Measurements from ENCODE around the gene BRD9. TPM values are rescaled to one million over a fixed set of nuclear protein-coding genes. Genes with fewer than 3 reads are reported as not detected.

BRD9 gene
- total RNA-seq, 2 donors from 2014 or later = 18.9 to 47.1 TPM

DNA sequence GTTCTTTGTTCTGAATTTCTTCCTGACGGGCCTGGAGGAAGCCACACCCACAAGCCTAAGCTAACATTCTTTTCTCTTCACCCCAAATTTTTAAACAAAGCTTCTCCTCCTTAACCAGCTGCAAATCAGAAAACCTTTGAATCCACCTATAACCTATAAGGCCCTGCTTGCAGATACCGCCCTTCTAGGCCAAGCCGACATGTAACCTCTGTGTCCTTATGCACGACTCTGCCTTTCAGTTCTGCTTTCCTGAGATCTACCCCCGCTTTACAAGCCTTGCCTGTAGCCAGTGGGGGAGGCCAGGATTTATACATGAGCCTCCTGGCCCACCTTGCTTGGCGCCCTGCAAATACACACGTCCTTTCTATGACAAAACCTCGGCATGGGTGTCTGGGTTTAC, 19.3 kb downstream of the BRD9 start:
- WGBS, 2 donors = 84 to 90% methylated on average over 8 of the region's 8 CpGs
- ATAC-seq (no peak), DNase-seq (no peak)
- Histone ChIP-seq H3K27ac (no peak overlapping the region), H3K9me3 (no peaks in the 10 kb centered on the region), H3K36me3 (replicated peaks in 1 of 2; ENCODE audit: insufficient read depth in 1 of 2, low read depth in 2 of 2) (peaks cover 0 to 48% of the 10 kb centered on the region in 2 donors), H3K27me3 (no peaks in the 10 kb centered on the region), H3K4me1 (no peaks in the 10 kb centered on the region), H3K4me3 (no peak overlapping the region)
- TF ChIP-seq POLR2A (IDR thresholded peaks at IDR 0.05) = no peak
- TF ChIP-seq, protein P1, sequence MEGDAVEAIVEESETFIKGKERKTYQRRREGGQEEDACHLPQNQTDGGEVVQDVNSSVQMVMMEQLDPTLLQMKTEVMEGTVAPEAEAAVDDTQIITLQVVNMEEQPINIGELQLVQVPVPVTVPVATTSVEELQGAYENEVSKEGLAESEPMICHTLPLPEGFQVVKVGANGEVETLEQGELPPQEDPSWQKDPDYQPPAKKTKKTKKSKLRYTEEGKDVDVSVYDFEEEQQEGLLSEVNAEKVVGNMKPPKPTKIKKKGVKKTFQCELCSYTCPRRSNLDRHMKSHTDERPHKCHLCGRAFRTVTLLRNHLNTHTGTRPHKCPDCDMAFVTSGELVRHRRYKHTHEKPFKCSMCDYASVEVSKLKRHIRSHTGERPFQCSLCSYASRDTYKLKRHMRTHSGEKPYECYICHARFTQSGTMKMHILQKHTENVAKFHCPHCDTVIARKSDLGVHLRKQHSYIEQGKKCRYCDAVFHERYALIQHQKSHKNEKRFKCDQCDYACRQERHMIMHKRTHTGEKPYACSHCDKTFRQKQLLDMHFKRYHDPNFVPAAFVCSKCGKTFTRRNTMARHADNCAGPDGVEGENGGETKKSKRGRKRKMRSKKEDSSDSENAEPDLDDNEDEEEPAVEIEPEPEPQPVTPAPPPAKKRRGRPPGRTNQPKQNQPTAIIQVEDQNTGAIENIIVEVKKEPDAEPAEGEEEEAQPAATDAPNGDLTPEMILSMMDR (IDR thresholded peaks at IDR 0.05) = no peak
- intact Hi-C loops (cut with DNase I) = no loop called here

DNA sequence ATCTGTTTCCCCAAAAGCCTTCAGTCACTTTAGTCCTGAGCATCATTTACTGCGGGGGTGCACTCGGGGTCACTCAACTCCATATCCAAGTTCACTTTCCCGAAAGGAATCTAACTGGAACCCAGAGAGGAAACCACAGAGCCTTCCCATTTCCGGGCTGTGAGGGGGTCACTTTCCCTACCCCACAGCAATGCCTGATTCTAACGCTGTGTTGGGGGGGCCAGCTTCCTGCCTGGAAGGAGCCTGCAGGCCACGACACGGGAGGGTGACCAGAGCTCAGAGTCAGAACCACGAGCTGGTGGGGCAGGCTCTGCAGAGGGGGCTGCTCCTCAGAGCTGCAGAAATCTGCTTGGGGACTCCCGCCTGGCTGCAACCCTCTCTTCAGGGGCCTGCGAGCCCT, 20.3 kb downstream of the BRD9 start:
- intact Hi-C loops (cut with DNase I) = no loop called here
- DNase-seq (no peak), ATAC-seq (no peak)
- TF ChIP-seq, protein P1 (IDR thresholded peaks at IDR 0.05) = no peak
- TF ChIP-seq POLR2A (IDR thresholded peaks at IDR 0.05) = no peak
- Histone ChIP-seq H3K36me3 (replicated peaks in 1 of 2; ENCODE audit: insufficient read depth in 1 of 2, low read depth in 2 of 2) (peaks cover 0 to 52% of the 10 kb centered on the region in 2 donors), H3K4me3 (no peak overlapping the region), H3K27ac (no peak overlapping the region), H3K9me3 (no peaks in the 10 kb centered on the region), H3K27me3 (no peaks in the 10 kb centered on the region), H3K4me1 (no peaks in the 10 kb centered on the region)
- WGBS, 2 donors = 79 to 92% methylated on average over 10 of the region's 10 CpGs

- Histone ChIP-seq H3K4me1 (no peaks in the 10 kb centered on the region), H3K4me3 (no peak overlapping the region), H3K36me3 (replicated peaks in 1 of 2; ENCODE audit: insufficient read depth in 1 of 2, low read depth in 2 of 2) (peaks cover 0 to 49% of the 10 kb centered on the region in 2 donors), H3K27me3 (no peaks in the 10 kb centered on the region), H3K27ac (no peak overlapping the region), H3K9me3 (no peaks in the 10 kb centered on the region)
- intact Hi-C loops (cut with DNase I) = no loop called here
- ATAC-seq (no peak), DNase-seq (no peak)
- 93% methylated on average over 28 to 29 of the region's 29 CpGs for WGBS, 2 donors
- TF ChIP-seq POLR2A (IDR thresholded peaks at IDR 0.05) = no peak
- TF ChIP-seq, protein P1 (IDR thresholded peaks at IDR 0.05) = no peak
Observed at GRCh38 chr5:871596-872298, 20.9 kb downstream of the BRD9 start.

DNA sequence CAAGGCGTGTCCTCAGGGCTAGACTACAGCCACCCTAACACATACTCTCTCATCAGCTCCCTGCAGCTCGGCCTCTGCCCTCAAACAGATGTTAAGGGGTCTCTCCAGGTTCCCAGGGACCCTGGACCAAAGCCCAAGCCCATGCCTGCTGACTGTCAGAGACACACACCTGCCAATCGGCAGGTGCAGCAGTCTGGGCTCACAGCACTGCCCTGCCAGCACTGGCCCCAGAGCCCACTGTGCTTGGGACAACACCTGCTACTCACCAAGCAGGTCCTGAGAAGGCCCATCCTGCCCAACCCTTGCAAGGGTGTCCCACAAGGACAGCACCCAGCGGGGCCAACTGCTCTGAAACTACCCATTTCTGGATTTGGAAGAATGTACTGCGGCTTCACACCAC, 21.6 kb downstream of the BRD9 start:
- no peaks in the 10 kb centered on the region for H3K4me1 ChIP-seq

More for the DNA sequence above, 21.6 kb downstream of the BRD9 start:
- DNase-seq (no peak), ATAC-seq (no peak)
- no peak for TF ChIP-seq POLR2A (IDR thresholded peaks at IDR 0.05)
- TF ChIP-seq, protein P1 (IDR thresholded peaks at IDR 0.05) = no peak
- intact Hi-C loops (cut with DNase I) = no loop called here
- H3K36me3 ChIP-seq (replicated peaks in 1 of 2; ENCODE audit: insufficient read depth in 1 of 2, low read depth in 2 of 2) = peaks cover 0 to 42% of the 10 kb centered on the region in 2 donors
- H3K27ac ChIP-seq = no peak overlapping the region
- H3K9me3 ChIP-seq = no peaks in the 10 kb centered on the region
- no peak overlapping the region for H3K4me3 ChIP-seq
- no peaks in the 10 kb centered on the region for H3K27me3 ChIP-seq
- 96 to 100% methylated on average over 4 to 5 of the region's 5 CpGs for WGBS, 2 donors

All from body of pancreas (tissue), 4 donors.